HepG2 (cell line): Measurements from ENCODE around the gene STIP1. TPM values are rescaled to one million over a fixed set of nuclear protein-coding genes. Genes with fewer than 3 reads are reported as not detected.

Experiments used
- CC2D1A ChIP-seq: sonication (generic); formaldehyde crosslinking; IDR thresholded peaks from 2 replicates; pipeline ENCODE4 v1.8.1; 2023; ENCODE audit warnings: mild to moderate bottlenecking, missing genetic modification reagents
- GRHL1 ChIP-seq: sonication (generic); formaldehyde crosslinking; conservative IDR thresholded peaks from 2 replicates; pipeline ENCODE4 v1.8.0; 2022; ENCODE audit warnings: missing genetic modification reagents
- HDAC2 ChIP-seq: sonication (generic); formaldehyde crosslinking; IDR thresholded peaks from 2 replicates; pipeline ENCODE4 v1.4.0; 2020; ENCODE audit warnings: missing genetic modification reagents
- HNF1B ChIP-seq: sonication (generic); formaldehyde crosslinking; IDR thresholded peaks from 2 replicates; pipeline ENCODE4 v1.5.1; 2020; ENCODE audit warnings: mild to moderate bottlenecking, moderate library complexity, missing genetic modification reagents
- MAX ChIP-seq: IDR thresholded peaks from 2 replicates; pipeline ENCODE4 v1.6.1; 2012; ENCODE audit warnings: inconsistent platforms
- MTA3 ChIP-seq: sonication (generic); formaldehyde crosslinking; IDR thresholded peaks from 2 replicates; pipeline ENCODE4 v1.4.0; 2020; ENCODE audit warnings: missing genetic modification reagents
- NR0B2 ChIP-seq: sonication (generic); formaldehyde crosslinking; IDR thresholded peaks from 2 replicates; pipeline ENCODE4 v1.4.0; 2020; ENCODE audit warnings: mild to moderate bottlenecking, missing genetic modification reagents
- PRDM10 ChIP-seq: sonication (generic); formaldehyde crosslinking; IDR thresholded peaks from 2 replicates; pipeline ENCODE4 v1.4.0; 2020; ENCODE audit warnings: low read depth, missing genetic modification reagents
- SNAPC2 ChIP-seq: sonication (generic); formaldehyde crosslinking; IDR thresholded peaks from 2 replicates; pipeline ENCODE4 v1.8.1; 2022; ENCODE audit warnings: mild to moderate bottlenecking, missing genetic modification reagents
- ZBTB7A ChIP-seq: sonication (generic); formaldehyde crosslinking; IDR thresholded peaks from 2 replicates; pipeline ENCODE4 v1.8.0; 2022; ENCODE audit warnings: mild to moderate bottlenecking, missing genetic modification reagents
- ZNF280B ChIP-seq: sonication (generic); formaldehyde crosslinking; IDR thresholded peaks from 2 replicates; pipeline ENCODE4 v1.5.0; 2020; ENCODE audit warnings: missing genetic modification reagents, mild to moderate bottlenecking, borderline replicate concordance
- ZNF3 ChIP-seq: IDR thresholded peaks from 2 replicates; pipeline ENCODE4 v1.7.0; 2017; ENCODE audit warnings: inconsistent platforms
- ZNF362 ChIP-seq: sonication (generic); formaldehyde crosslinking; IDR thresholded peaks from 2 replicates; pipeline ENCODE4 v1.4.0; 2020; ENCODE audit warnings: missing genetic modification reagents, mild to moderate bottlenecking, borderline replicate concordance
- ZNF446 ChIP-seq: sonication (generic); formaldehyde crosslinking; IDR thresholded peaks from 2 replicates; pipeline ENCODE4 v1.5.0; 2020; ENCODE audit warnings: mild to moderate bottlenecking, missing genetic modification reagents
- ZNF543 ChIP-seq: sonication (generic); formaldehyde crosslinking; IDR thresholded peaks from 2 replicates; pipeline ENCODE4 v1.4.0; 2020; ENCODE audit warnings: mild to moderate bottlenecking, missing genetic modification reagents
- ZNF660 ChIP-seq: sonication (generic); formaldehyde crosslinking; IDR thresholded peaks from 2 replicates; pipeline ENCODE4 v1.5.1; 2020; ENCODE audit warnings: mild to moderate bottlenecking, low read depth, missing genetic modification reagents, borderline replicate concordance
- ZNF7 ChIP-seq: IDR thresholded peaks from 2 replicates; pipeline ENCODE4 v1.6.1; 2016; ENCODE audit warnings: missing biosample characterization, missing genetic modification reagents
- ZZZ3 ChIP-seq: sonication (generic); formaldehyde crosslinking; IDR thresholded peaks from 2 replicates; pipeline ENCODE4 v1.4.0; 2020; ENCODE audit warnings: missing genetic modification reagents, mild to moderate bottlenecking, borderline replicate concordance
- polyA plus RNA-seq, 8 experiments: library from polyadenylated mRNA; depleted of rRNA in 3 of 8; stranded (reverse) in 7 of 8; unstranded in 1 of 8; fragments of >200 nt; fragmentation: Illumina TruSeq in 4 of 8; extraction: Trizol in 4 of 8; gene quantifications; 2 replicates each; pipeline versions ENCODE4 v1.2.1 to v1.2.3, GENCODE V29; 2011 to 2016; ENCODE audit warnings: low read depth in 4 of 8, missing spikeins in 1 of 8, mixed read lengths in 1 of 8; ENCODE audit not compliant: insufficient read depth in 1 of 8
- total RNA-seq, 5 experiments: library from RNA; depleted of rRNA; stranded (reverse); fragments of >200 nt; fragmentation: Illumina TruSeq; extraction: Trizol; gene quantifications; 2 replicates each; pipeline ENCODE4 v1.2.3, GENCODE V29; 2016; ENCODE audit warnings: low read depth in 1 of 5

STIP1 gene
- total and polyA plus RNA-seq, 2 of the 13 experiments (the other 11 are each of a cell fraction or from before 2014, with no cell fraction given), result 81.1 to 217 TPM

GRCh38 chr11:64230171-64230984 is 44.4 kb downstream of the STIP1 start, which contains the start of gene DNAJC4 (continued):
- no peak for TF ChIP-seq GRHL1
- TF ChIP-seq ZZZ3 (CRISPR knock-in tag), result no peak
- no peak for TF ChIP-seq HDAC2 (CRISPR knock-in tag)
- peak; percentile 99 for TF ChIP-seq ZNF362 (CRISPR knock-in tag)
- peak; percentile 77; the same call in 1 of the 2 replicates for TF ChIP-seq HNF1B (CRISPR knock-in tag)
- no peak for TF ChIP-seq PRDM10 (CRISPR knock-in tag)
- no peak for TF ChIP-seq CC2D1A (CRISPR knock-in tag)
- peak; percentile 93 for TF ChIP-seq ZBTB7A (CRISPR knock-in tag)
- no peak for TF ChIP-seq ZNF3 (CRISPR knock-in tag)
- TF ChIP-seq ZNF7 (CRISPR knock-in tag), result no peak
- TF ChIP-seq ZNF660 (CRISPR knock-in tag), result no peak
- TF ChIP-seq MTA3 (CRISPR knock-in tag), result no peak
- TF ChIP-seq ZNF280B, result peak; percentile 63; the same call in 1 of the 2 replicates
- TF ChIP-seq MAX, result peak; percentile 24
- TF ChIP-seq ZNF543 (CRISPR knock-in tag), result no peak
- peak; percentile 31; the same call in 1 of the 2 replicates for TF ChIP-seq NR0B2 (CRISPR knock-in tag)
- TF ChIP-seq SNAPC2, result peak; percentile 66; the same call in 1 of the 2 replicates
- no peak for TF ChIP-seq ZNF446 (CRISPR knock-in tag)
